ENCODE measurements around the gene IL36A.

The IL36A gene

GRCh38 chr2:113002677-113003076, 2.6 kb upstream of the IL36A start:
- in situ Hi-C loops (cut with MboI; ENCODE audit: low sequenced_read_pairs): no loop called here

GRCh38 chr2:113007250-113007649, 2.0 kb downstream of the IL36A start:
- in situ Hi-C loops (cut with MboI; ENCODE audit: low sequenced_read_pairs): no loop called here

DNA sequence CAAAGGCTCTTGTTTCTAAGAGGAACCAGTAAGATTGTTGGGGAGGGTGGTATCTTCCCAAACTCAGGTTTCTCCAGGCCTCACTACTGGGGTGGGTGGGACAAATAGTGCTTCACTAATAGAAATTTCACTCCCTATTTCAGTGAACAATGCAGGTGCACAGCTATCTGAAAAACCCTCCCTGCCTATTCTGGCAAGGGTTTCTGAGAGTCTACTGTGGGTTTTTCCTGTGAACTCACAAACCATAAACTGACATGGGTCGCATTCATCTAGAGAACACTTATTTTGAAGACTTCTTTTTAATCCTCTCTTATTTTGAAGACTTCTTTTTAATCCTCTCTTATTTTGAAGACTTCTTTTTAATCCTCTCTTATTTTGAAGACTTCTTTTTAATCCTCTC, 4.4 kb downstream of the IL36A start:
- in situ Hi-C loops (cut with MboI; ENCODE audit: low sequenced_read_pairs): no loop called here

GRCh38 chr2:113010088-113010487, 4.8 kb downstream of the IL36A start:
- in situ Hi-C loops (cut with MboI; ENCODE audit: low sequenced_read_pairs): no loop called here

GRCh38 chr2:113011108-113011507, 5.8 kb downstream of the IL36A start:
- in situ Hi-C loops (cut with MboI; ENCODE audit: low sequenced_read_pairs): no loop called here

GRCh38 chr2:113012436-113013335, 7.4 kb downstream of the IL36A start:
- in situ Hi-C loops (cut with MboI; ENCODE audit: low sequenced_read_pairs): no loop called here

DNA sequence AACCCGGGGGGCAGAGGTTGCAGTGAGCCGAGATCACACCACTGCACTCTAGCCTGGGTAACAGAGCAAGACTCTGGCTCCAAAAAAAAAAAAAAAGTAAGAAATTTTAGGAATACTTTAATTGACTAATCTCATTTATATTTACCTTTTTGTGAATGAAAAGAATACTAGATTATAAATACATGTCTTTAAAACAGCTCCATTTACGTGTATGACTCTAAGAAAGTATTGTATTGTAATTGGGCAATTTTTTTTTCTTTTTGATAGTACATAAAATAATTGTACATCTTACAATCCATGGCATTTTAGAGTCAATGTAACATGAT, 8.0 kb downstream of the IL36A start:
- in situ Hi-C loops (cut with MboI; ENCODE audit: low sequenced_read_pairs): no loop called here

DNA sequence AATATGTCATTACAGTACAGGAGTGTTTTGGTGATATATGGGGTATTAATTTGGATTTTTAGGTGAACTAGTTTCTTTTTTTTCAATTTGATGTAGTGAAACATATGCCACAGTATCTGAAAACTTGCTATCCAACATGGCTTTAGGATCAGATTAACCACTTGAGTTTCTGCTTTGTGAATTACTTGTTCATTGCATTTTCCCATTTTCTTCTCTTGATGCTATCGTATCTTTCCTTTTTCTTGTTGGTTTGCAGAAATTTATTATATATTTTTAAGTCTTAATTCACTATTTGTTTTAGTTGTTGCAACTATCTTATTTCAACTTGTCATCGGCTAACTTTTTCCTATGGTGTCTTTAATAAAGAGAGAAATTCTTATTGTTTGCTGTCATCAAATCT, 8.8 kb downstream of the IL36A start:
- in situ Hi-C loops (cut with MboI; ENCODE audit: low sequenced_read_pairs): no loop called here

DNA sequence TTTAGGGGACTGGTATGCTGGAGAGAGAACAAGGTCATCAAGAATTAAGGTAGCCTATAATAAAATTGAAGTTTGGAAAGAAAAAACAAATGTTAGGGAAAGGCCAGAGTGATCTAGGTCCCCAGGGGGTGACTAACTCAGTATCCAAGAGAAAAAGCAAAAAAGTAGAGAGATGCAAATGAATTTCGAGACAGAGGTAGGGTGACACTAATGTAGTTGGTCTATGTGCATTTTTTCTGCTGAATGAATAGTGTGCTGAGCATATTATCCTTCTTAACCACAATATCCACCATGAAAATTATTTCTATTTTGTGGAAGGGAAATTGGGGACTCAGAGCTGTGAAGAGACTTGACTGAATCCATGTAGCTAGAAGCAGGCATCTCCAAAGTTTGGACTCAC, 9.8 kb downstream of the IL36A start:
- in situ Hi-C loops (cut with MboI; ENCODE audit: low sequenced_read_pairs): no loop called here

GRCh38 chr2:113015655-113016054, 10.4 kb downstream of the IL36A start:
- in situ Hi-C loops (cut with MboI; ENCODE audit: low sequenced_read_pairs): no loop called here

- in situ Hi-C loops (cut with MboI; ENCODE audit: low sequenced_read_pairs): no loop called here
Measured at GRCh38 chr2:113018509-113018908, 13.2 kb downstream of the IL36A start.

DNA sequence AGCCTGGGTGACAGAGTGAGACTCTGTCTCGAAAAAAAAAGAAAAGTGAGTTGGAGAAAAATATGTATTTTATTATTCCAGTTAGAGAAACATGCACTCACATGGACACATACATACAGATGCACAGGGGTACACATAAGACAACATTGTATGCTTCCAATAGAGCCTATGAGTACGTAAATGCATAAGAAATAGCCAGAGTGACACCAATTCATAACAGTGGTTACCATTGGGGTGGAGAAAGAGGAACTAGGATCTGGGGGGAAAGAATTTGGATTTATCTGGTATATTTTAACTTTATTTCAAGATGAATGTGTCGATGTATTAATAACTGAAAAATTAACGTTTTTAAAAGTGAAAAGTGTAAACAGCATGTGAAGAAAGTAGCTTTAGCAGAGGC, 16.1 kb downstream of the IL36A start:
- in situ Hi-C loops (cut with MboI; ENCODE audit: low sequenced_read_pairs): no loop called here

GRCh38 chr2:113024764-113025163, 19.5 kb downstream of the IL36A start:
- in situ Hi-C loops (cut with MboI; ENCODE audit: low sequenced_read_pairs): no loop called here

- in situ Hi-C loops (cut with MboI; ENCODE audit: low sequenced_read_pairs): no loop called here
Measured at GRCh38 chr2:113025737-113026136, 20.5 kb downstream of the IL36A start.

- in situ Hi-C loops (cut with MboI; ENCODE audit: low sequenced_read_pairs): no loop called here
Measured at GRCh38 chr2:113027691-113028090, 22.4 kb downstream of the IL36A start.

DNA sequence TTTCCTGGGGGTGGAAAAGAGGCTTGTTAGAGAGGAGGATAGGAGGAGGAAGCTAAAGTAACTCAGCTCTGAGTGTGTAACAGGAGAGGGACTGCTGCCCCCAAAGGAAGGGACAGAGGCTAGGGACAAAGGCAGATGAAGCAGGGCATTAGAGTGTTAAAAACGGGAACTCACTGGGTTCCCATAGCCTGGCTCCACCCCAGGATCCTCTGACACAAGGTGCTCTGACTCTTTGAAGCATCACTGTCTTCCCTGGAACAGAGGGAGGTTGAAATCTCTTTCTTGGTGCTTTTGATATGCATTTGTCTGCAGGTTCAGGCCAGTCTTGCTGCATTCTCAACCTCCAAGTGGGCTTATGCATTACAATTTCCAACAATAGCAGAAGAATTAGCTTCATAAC, 22.9 kb downstream of the IL36A start:
- in situ Hi-C loops (cut with MboI; ENCODE audit: low sequenced_read_pairs): no loop called here

GRCh38 chr2:113032737-113033136, 27.5 kb downstream of the IL36A start:
- in situ Hi-C loops (cut with MboI; ENCODE audit: low sequenced_read_pairs): no loop called here

DNA sequence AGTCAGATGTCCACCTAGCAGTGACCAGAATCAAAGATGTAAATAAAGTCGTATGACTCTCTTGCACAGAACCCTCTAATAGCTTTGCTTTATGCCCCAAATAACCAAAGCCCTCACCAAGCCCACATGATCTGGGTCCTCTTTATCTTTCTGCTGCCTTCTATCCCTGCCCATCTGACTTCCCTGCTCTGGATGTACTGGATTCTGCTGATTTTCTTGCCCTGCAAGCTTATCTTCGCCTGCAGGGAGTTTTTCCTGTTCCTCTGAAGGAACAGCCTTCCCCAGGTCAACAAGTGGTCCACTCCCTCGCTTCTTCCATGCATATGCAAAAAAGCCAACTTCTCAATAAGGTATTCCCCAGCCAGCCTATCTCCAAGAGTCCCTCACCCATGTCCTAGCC, 28.8 kb downstream of the IL36A start:
- in situ Hi-C loops (cut with MboI; ENCODE audit: low sequenced_read_pairs): no loop called here

DNA sequence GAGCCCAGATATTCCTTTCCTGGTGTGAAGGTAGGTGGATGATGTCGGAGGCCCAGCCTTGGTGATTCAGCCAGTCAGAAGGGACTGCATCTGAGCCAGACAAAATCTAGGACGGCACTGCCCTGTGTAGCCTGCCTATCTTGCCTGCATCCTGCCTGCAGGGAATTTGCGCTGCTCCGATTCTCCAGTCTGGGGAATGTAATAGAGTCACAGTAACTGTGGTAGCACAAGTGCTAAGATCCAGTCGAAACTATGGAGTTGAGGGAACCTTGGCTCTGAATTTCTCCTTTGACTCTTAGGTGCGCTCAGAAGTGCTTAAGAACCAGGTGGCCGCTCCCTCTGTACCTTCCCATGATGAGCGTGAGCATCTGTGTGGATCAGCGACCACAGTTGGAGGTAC, 31.5 kb downstream of the IL36A start:
- in situ Hi-C loops (cut with MboI; ENCODE audit: low sequenced_read_pairs): no loop called here

DNA sequence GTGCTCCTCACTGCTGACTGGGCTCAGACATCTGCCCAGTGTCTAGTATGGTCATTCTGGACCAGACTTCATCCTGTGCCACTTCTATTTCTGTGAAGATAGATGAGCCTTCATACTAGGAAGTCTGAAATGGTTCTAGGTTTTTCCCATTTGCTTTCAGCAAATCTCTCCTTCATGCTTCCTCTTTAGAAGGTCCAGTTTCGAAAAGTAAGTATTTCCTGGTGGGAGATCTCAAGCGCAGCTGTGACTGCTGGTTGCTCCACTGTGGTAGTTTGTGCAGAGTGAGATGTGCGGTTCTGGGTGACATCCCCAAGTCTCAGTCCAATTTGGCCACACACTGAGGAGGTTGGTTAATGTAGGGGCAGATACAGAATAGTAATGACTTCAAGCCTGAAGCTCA, 33.0 kb downstream of the IL36A start:
- in situ Hi-C loops (cut with MboI; ENCODE audit: low sequenced_read_pairs): no loop called here

DNA sequence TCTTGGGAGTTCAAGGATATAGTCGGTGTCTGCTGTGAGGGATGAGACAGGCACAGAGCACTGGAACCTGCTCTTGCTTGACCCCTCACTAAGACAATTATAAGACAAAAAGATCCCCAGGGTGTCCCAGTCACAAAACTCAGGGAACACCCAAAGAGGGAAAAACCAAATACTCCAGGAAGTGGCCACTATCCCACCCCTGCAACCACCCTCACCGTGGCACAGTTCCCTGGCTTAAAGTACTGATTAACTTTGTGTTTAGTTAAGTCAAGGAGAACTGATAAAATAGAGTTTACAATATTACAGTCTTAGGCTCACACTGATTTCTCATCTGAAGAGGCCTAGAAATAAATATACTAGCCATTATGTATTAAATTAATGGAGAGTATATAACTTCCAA, 33.9 kb downstream of the IL36A start:
- in situ Hi-C loops (cut with MboI; ENCODE audit: low sequenced_read_pairs): no loop called here

GRCh38 chr2:113039719-113040118, 34.5 kb downstream of the IL36A start:
- in situ Hi-C loops (cut with MboI; ENCODE audit: low sequenced_read_pairs): no loop called here

GRCh38 chr2:113041871-113042270, 36.6 kb downstream of the IL36A start:
- in situ Hi-C loops (cut with MboI; ENCODE audit: low sequenced_read_pairs): no loop called here
